Astrocyte (in vitro differentiated cells and primary cell): Measurements from ENCODE around the gene FLOT2.

ENCODE experiments used
- CTCF ChIP-seq: IDR thresholded peaks from 2 replicates; pipeline ENCODE4 v1.5.1; 2011; ENCODE audit warnings: low read depth, mild to moderate bottlenecking, inconsistent platforms, low read length, moderate library complexity; ENCODE audit not compliant: insufficient read depth
- EZH2 ChIP-seq: IDR thresholded peaks from 2 replicates; pipeline ENCODE4 v1.6.1; 2012; ENCODE audit warnings: mild to moderate bottlenecking, low read length, inconsistent platforms; ENCODE audit not compliant: insufficient read depth

GRCh38 chr17:28861393-28862203 is 35.9 kb downstream of the FLOT2 start:
- TF ChIP-seq CTCF (no peak), EZH2 (no peak)
